NCI-H748 treated with DMSO at 0.1 percent for 48 hours (cell line): Measurements from ENCODE around the gene SLC6A7.

Experiments
- DNase-seq: peaks from one replicate; lab custom pipeline; 2025; lab: John Stamatoyannopoulos, UW

SLC6A7 gene

GRCh38 chr5:150155258-150156026 is 34.4 kb upstream of the SLC6A7 start, which contains the start of gene PDGFRB:
TSS of gene PDGFRB (minus strand) at chr5:150155845. CDS start at chr5:150137047, 18,798 bp downstream.
- peak; percentile 2 for DNase-seq

GRCh38 chr5:150156027-150156368 is 33.9 kb upstream of the SLC6A7 start:
- no peak for DNase-seq

- DNase-seq: no peak
These were observed 33.3 kb upstream of the SLC6A7 start for GRCh38 chr5:150156540-150156939.

GRCh38 chr5:150157168-150157567 is 32.7 kb upstream of the SLC6A7 start:
- no peak for DNase-seq

- DNase-seq: no peak
These were observed 31.5 kb upstream of the SLC6A7 start for GRCh38 chr5:150158170-150158949.

- DNase-seq: no peak
These were observed 30.8 kb upstream of the SLC6A7 start for GRCh38 chr5:150159031-150159430.

GRCh38 chr5:150159741-150160179 is 30.1 kb upstream of the SLC6A7 start:
- no peak for DNase-seq

GRCh38 chr5:150160448-150161081 is 29.3 kb upstream of the SLC6A7 start:
- DNase-seq: no peak

- peak; percentile 16 for DNase-seq
These were observed 28.4 kb upstream of the SLC6A7 start for GRCh38 chr5:150161242-150162141.

GRCh38 chr5:150162142-150162513 is 27.7 kb upstream of the SLC6A7 start:
- DNase-seq: no peak

- no peak for DNase-seq
These were observed 26.8 kb upstream of the SLC6A7 start for GRCh38 chr5:150163035-150163434.

- no peak for DNase-seq
These were observed 26.3 kb upstream of the SLC6A7 start for GRCh38 chr5:150163547-150164059.

GRCh38 chr5:150164211-150164980 is 25.5 kb upstream of the SLC6A7 start:
- DNase-seq: no peak

GRCh38 chr5:150166037-150166649 is 23.7 kb upstream of the SLC6A7 start:
- no peak for DNase-seq

GRCh38 chr5:150166650-150167511 is 23.0 kb upstream of the SLC6A7 start, which contains the start of gene CDX1:
TSS of gene CDX1 (plus strand) at chr5:150166778. CDS start at chr5:150166877, 99 bp downstream.
- DNase-seq: no peak

GRCh38 chr5:150167512-150167850 is 22.4 kb upstream of the SLC6A7 start:
- no peak for DNase-seq

- no peak for DNase-seq
These were observed 22.0 kb upstream of the SLC6A7 start for GRCh38 chr5:150167908-150168307.

GRCh38 chr5:150168864-150169263 is 21.0 kb upstream of the SLC6A7 start:
- no peak for DNase-seq

- DNase-seq: no peak
These were observed 17.7 kb upstream of the SLC6A7 start for GRCh38 chr5:150172145-150172544.
